Ascending aorta (tissue), 2 donors: ENCODE measurements around the gene GALM. TPM values are rescaled to one million over a fixed set of nuclear protein-coding genes. Genes with fewer than 3 reads are reported as not detected.
"Not testable (repeated sequence)": the region's sequence is repeated elsewhere in the genome, so short reads cannot be mapped to it uniquely, and the experiment has no call there.

Source experiments
- DNase-seq, 2 donors: peaks; one replicate each; pipeline ENCODE4 v3.0.0-alpha.2; 2019; ENCODE audit warnings: low spot score in 2 of 2
- H3K27ac ChIP-seq, 2 donors: fragments of 200-600 bp; sonication (generic); one replicate each; pipeline ENCODE4 v1.5.1; 2016 to 2017; ENCODE audit warnings: mild to moderate bottlenecking in 1 of 2
- H3K27me3 ChIP-seq: fragments of 200-600 bp; sonication (generic); one replicate; pipeline ENCODE4 v1.5.1; 2017
- H3K36me3 ChIP-seq, 2 donors: fragments of 200-600 bp; sonication (generic); one replicate each; pipeline ENCODE4 v1.5.1; 2016
- H3K4me1 ChIP-seq, 2 donors: fragments of 200-600 bp; sonication (generic); one replicate each; pipeline ENCODE4 v1.5.1; 2016 to 2017; ENCODE audit warnings: mild to moderate bottlenecking in 1 of 2
- H3K4me3 ChIP-seq, 2 donors: fragments of 200-600 bp; sonication (generic); one replicate each; pipeline ENCODE4 v1.5.1; 2016 to 2017; ENCODE audit warnings: mild to moderate bottlenecking in 1 of 2
- H3K9me3 ChIP-seq, 2 donors: fragments of 200-600 bp; sonication (generic); one replicate each; pipeline ENCODE4 v1.5.1; 2016
- CTCF ChIP-seq, 3 experiments: fragments of 200-600 bp in 2 of 3; fragments of 450-650 bp in 1 of 3; sonication (generic) in 2 of 3; IDR thresholded peaks; one replicate each; pipeline ENCODE4 v1.5.1; 2016 to 2019; ENCODE audit warnings: antibody characterized with exemption in 3 of 3, mild to moderate bottlenecking in 1 of 3, moderate library complexity in 1 of 3
- intact Hi-C: fragments of 100-400 bp; cut with DNase I; formaldehyde crosslinking; loops from one replicate; pipeline ENCODE4 v1.15.1; 2023
- total RNA-seq: library from RNA; depleted of rRNA; stranded (reverse); fragments of >200 nt; gene quantifications from one replicate; pipeline ENCODE4 v1.1.0, GENCODE V29; 2016

Gene GALM
- total RNA-seq, 1 donor from 2014 or later: 1.4 TPM

GRCh38 chr2:38704664-38705063 lies 38.8 kb downstream of the GALM start:
- no peaks in the 10 kb centered on the region for H3K4me1 ChIP-seq
- no peaks in the 10 kb centered on the region for H3K9me3 ChIP-seq
- no peak overlapping the region for H3K27ac ChIP-seq
- H3K27me3 ChIP-seq: no peaks in the 10 kb centered on the region
- no peak for DNase-seq
- no peaks in the 10 kb centered on the region for H3K36me3 ChIP-seq
- intact Hi-C loops: no loop called here
- H3K4me3 ChIP-seq: no peak overlapping the region
- TF ChIP-seq CTCF (IDR thresholded peaks at IDR 0.05): no peak

DNA sequence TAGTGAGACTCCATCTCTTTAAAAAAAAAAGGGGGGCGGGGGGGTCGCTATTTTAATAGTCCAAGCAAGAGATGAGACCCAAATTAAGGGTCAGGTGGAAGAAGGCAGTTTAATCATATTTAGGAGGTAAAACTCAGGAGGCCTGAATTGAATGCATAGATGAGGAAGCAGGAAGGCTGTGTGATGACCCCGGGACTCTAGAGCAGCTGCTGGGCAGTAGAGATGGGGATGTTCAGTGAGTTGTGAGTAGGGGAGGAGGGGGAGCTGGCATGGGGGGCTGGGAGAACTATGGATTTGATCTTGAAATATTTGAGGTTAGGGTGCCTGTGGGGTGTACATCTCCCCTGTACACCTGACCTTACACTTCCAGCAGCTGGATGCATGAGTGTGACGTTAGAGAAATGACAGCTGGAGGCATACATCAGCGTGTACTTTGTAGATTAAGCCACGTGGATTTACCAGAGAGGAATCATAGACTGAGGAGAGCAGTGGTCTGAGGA lies 41.0 kb downstream of the GALM start:
- TF ChIP-seq CTCF (IDR thresholded peaks at IDR 0.05): no peak
- H3K9me3 ChIP-seq: no peaks in the 10 kb centered on the region
- intact Hi-C loops: no loop called here
- H3K4me1 ChIP-seq: no peaks in the 10 kb centered on the region
- no peak overlapping the region for H3K27ac ChIP-seq
- no peak for DNase-seq
- H3K36me3 ChIP-seq: peaks cover 0 to 3% of the 10 kb centered on the region in 2 donors
- no peaks in the 10 kb centered on the region for H3K27me3 ChIP-seq
- H3K4me3 ChIP-seq: no peak overlapping the region

- H3K4me1 ChIP-seq, H3K27ac ChIP-seq, DNase-seq, intact Hi-C loops, H3K9me3 ChIP-seq, H3K4me3 ChIP-seq, H3K36me3 ChIP-seq, H3K27me3 ChIP-seq: not testable (repeated sequence)
Measured at GRCh38 chr2:38708491-38708890, 42.6 kb downstream of the GALM start.

- intact Hi-C loops: no loop called here
- Histone ChIP-seq H3K4me3 (no peak overlapping the region), H3K27ac (no peak overlapping the region), H3K36me3 (peaks cover 0 to 3% of the 10 kb centered on the region in 2 donors), H3K9me3 (no peaks in the 10 kb centered on the region), H3K27me3 (no peaks in the 10 kb centered on the region), H3K4me1 (no peaks in the 10 kb centered on the region)
- no peak for TF ChIP-seq CTCF (IDR thresholded peaks at IDR 0.05)
- DNase-seq: no peak
Measured at GRCh38 chr2:38708900-38709566, 43.1 kb downstream of the GALM start.

- H3K27ac ChIP-seq: no peak overlapping the region
- intact Hi-C loops: loop anchor here (5.0 kb wide), 1 partner anchor 732 kb away; no protein-coding TSS in a partner anchor
- no peak for DNase-seq
- H3K4me3 ChIP-seq: no peak overlapping the region
- no peaks in the 10 kb centered on the region for H3K4me1 ChIP-seq
- peaks cover 0 to 3% of the 10 kb centered on the region in 2 donors for H3K36me3 ChIP-seq
- no peak for TF ChIP-seq CTCF (IDR thresholded peaks at IDR 0.05)
- H3K27me3 ChIP-seq: no peaks in the 10 kb centered on the region
- H3K9me3 ChIP-seq: no peaks in the 10 kb centered on the region
Measured at GRCh38 chr2:38709567-38710194, 43.8 kb downstream of the GALM start.

- no peaks in the 10 kb centered on the region for H3K27me3 ChIP-seq
- no peak overlapping the region for H3K4me3 ChIP-seq
- no peaks in the 10 kb centered on the region for H3K4me1 ChIP-seq
- no peak for DNase-seq
- H3K36me3 ChIP-seq: peaks cover 0 to 3% of the 10 kb centered on the region in 2 donors
- H3K9me3 ChIP-seq: no peaks in the 10 kb centered on the region
- no peak for TF ChIP-seq CTCF (IDR thresholded peaks at IDR 0.05)
- no peak overlapping the region for H3K27ac ChIP-seq
- intact Hi-C loops: loop anchor here (5.0 kb wide), 1 partner anchor 734 kb away; no protein-coding TSS in a partner anchor
Measured at GRCh38 chr2:38711558-38711957, 45.6 kb downstream of the GALM start.
